Measurements from ENCODE around the gene NOTUM.

- TF ChIP-seq CTCF (IDR thresholded peaks at IDR 0.05; ENCODE audit: borderline replicate concordance, extremely low read depth, low read length, poor library complexity, severe bottlenecking) (no peak), EZH2 (IDR thresholded peaks at IDR 0.05; ENCODE audit: borderline replicate concordance, low read depth, low read length, severe bottlenecking) (no peak)
Measured at GRCh38 chr17:81956607-81957589, 4.1 kb downstream of the NOTUM start.

Data from DND-41 (cell line).